Measurements from ENCODE around the gene SERPINB11.
"Not testable (repeated sequence)": the region's sequence is repeated elsewhere in the genome, so short reads cannot be mapped to it uniquely, and the experiment has no call there.

Gene SERPINB11

DNA sequence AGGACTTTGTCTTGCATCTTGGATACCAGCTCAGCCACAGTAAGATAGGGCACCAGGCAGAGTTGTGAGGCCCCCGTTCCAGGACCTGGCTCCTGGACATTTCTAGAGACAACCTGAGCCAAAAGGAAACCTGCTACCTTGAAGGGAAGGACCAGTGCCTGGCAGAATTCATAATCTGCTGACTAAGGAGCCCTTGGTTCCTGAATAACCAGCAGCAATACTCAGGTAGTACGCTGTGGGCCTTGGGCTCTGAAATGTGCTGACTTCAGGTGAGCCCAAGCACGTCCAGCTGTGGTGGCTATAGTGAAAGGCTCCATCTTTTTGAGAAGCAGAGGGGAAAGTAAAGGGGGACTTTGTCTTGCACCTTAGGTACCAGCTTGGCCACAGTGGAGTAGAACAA is 28.5 kb downstream of the SERPINB11 start:
- DNase-seq, result no peak

DNA sequence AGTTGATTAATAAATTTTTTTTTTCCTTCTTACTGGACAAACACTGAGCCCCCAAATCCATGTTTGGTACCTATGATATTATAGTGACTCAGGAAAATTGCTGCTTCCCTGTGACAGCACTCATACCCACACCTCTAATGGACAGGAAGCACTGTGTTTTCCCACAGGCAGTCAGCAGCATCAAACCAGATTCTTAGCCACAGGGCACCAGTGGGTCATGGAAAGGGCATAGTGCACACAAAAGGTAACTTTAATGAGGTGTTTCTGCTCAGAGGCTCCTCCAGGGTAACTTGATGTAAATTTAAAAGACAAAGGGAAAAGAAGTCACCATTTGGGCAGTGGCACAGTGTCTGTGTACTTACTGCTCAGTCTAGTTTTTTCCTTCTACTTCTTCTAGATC is 34.1 kb downstream of the SERPINB11 start:
- DNase-seq, result no peak

DNA sequence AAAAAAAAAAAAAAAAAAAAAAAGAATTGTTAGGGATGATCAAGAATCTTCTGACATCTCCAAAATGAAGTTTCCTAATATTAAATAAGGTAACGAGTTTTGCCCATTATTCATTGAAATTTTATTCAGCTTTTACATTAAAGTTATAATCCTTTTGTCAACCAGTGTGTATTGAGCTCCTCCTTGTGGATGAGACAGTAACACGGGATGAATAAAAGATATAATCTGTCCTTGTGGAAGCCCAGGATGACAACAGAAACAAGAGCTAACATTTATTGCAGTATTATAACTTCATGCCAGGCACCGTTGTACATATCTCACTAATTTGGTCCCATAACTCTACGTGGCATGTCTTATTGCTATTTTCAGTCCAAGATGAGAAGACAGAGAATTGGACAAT is 39.0 kb downstream of the SERPINB11 start:
- DNase-seq, result no peak

DNA sequence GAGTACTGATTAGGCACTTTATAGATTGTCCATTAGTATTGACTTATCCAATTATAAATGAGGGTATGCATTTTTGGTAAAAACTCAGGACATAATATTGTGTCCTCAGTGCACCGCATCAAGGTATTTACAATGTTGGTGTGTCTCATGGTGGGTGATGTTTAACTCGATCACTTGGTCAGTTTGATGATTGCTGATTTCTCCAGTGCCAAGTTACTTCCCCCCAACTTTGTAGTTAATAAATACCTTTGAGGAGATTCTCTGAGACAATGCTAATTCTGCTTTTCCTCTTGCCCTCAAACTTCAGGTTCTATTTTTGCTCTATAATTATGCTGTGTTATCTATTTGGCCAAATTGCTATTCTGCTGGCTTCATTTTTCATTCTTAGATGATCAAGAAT is 44.2 kb downstream of the SERPINB11 start:
- DNase-seq, result no peak

DNA sequence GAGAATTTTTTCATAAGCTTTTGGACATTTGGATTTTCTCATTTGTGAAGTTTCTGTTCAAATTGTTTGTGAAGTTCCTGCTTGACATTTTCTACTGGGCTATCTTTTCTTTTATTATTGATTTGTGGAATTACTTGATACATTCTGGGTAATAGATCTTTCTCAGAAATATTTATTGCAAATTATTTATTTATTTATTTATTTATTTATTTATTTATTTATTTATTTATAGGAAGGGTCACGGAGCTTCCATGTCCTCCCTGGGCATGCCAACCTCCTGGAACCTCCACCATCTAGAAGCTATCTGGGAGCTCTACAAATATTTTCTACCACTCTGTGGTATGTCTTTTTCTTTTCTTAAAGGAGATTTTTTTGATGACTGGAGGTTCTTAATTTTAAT is 46.7 kb downstream of the SERPINB11 start:
- DNase-seq, result no peak

DNA sequence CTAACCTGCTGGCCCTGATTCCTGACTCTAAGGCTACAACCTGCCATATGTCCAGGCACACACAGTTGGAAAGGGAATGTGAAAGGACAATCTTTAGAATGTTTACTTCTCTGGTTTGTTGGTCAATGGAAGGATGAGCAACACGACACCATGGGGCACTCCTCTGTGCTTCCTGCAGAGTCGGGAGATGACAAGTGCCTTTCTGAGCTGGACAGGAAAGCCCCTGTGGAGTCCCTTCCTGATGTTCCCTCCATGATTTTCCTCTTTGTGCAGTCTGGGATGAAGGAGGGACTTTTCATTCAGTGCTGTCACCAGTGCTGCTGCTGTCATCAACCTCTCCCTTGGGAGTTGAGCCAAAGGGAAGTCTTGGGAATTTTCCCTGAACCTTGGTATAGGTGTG is 49.9 kb downstream of the SERPINB11 start:
- no peak for DNase-seq

DNA sequence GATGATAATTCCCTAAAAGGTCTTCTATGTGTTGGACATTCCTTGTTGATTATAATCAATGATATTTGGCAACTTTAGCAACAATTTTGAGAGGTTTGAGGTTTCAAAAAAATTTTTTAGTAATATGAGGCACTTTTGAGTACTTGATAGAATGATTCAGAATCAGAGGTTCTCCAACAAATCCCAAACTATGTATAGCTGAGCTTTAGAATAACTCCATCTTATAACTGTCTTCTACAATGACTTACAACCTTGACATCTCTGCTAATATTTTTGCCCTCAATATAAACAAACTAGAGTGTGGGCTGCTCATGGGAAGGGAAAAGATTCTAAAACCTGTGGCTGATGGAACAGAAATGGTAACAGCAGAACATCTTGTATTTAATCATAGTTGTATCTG is 50.9 kb downstream of the SERPINB11 start:
- DNase-seq, result no peak

DNA sequence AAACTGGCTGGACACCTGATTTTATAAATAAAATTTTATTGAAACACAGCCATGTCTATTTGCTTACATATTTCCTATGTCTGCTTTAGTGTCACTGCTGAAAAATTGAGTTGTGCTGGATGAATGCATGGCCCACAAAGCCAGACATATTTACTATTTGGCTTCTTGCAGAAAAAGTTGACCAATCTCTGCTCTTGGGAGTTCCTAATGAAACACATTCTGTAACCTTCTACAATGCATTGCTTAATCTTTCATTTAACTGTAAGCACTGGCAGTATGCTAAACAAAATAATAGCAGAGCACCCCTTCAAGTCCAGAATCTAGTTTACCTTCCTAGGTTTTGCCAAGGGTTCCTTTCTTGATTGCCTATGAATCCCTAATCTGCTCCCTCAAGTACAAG is 54.8 kb downstream of the SERPINB11 start:
- no peak for DNase-seq

DNA sequence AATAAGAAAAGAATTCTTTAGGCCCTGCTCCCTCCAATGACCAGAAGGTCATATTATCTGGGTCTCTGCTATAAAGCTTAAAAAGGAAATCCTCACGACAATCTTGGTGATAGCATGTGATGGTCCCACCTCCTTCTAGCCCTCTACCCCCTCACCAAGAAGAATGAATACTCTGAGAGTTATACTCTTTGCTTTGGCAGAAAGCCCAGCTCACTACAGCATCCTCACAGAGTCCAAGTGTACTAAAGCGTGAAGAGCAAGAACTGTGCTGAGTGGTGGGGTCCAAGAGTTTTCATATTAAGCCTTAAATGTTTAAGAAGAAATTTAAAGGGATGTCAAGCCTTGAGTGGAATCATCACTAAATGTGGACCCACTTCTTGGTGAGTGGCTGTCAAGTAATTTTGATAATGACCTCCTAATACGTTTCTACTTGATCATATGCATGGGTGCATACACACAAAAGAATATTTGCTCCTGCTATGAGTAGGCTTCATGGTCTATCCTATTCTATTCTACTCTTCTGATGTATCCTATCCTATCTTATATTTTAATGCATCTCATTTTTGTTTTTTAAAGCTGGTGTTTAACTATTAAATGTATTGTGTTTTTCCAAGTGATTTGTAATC is 56.0 kb downstream of the SERPINB11 start:
- no peak for DNase-seq

DNA sequence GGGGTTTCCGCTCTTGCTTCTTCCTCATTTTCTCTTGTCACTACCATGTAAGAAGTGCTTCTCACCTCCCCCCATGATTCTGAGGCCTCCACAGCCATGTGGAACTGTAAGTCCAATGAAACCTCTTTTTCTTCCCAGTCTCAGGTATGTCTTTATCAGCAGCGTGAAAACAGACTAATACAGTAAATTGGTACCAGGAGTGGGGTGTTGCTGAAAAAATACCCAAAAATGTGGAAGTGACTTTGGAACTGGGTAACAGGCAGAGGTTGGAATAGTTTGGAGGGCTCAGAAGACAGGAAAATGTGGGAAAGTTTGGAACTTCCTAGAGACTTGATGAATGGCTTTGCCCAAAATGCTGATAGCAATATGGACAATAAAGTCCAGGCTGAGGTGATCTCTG is 57.0 kb downstream of the SERPINB11 start:
- not testable (repeated sequence) for DNase-seq

DNA sequence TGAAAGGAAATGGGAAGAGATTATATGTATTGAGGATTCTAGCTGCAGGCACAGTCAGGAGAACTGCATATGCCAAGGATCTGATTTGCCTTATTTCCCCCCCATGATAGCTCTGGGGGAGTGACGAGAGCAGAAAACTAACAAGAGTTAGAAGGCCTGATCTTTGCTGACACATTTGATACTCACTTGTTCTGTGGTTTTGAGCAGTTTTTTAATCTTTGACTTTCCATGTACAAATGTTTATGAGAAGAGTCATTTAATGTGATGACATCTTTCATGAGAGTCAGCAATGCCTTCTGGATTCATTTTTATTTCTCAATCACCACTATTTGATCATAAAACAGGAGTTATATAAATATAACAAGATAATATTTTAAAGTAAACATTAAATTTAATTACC is 59.8 kb downstream of the SERPINB11 start:
- DNase-seq, result no peak

DNA sequence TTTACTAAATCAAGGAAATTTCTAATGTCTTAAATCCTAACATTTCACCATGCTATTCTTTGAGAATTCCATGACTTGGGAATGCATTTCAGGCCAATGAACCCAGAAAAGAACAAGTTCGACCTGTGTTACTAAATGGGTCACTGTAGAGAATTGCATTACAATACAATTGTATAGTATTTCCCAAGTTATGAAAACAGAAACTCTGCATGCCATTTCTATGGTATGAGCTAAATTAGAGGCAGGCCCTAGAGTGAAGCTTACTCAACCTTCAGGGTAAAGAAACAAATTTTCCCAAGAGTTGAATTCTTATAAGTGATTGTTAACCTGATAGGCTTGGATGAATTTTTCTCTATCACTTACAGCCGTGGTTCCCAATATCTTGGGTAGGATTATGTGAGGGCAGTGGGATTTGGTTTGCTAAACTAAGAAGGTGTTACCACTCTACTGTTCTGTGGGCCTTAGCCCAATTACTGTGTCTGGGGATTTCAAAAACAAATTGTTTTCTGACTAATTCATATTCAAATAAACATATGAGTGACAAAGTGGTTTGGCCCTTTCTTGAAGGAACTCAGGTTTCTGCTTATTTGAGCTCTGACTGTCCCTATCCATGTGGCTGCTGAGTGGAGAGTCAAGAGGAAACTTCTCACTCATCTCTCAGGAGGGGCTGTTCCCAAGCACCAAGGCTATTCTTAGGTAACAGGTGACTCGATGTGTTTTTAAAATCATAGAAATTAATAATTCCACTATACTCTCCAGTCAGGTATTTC is 61.3 kb downstream of the SERPINB11 start:
- no peak for DNase-seq

DNA sequence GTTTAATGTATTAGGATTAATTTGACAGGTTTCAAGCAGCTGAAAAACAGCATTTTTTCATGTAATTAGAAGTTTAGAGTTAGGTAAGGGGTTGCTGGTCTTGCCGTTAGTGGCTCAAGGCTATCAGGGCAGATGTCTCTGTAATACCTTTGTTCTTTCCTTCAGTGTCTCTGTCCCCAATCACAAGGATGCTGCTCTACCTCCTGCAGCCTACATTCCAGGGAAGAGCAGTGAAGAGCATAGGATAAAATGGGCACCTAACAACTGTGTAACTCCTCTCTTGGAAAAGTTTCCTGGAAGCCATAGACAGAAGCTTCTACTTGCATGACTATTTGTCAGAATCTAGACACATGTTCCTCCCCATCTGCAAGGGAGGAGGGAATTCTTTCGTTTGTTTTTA is 63.1 kb downstream of the SERPINB11 start:
- no peak for DNase-seq
